Fibroblast of skin of left quadriceps (primary cell): ENCODE results near the gene PIANP.

Experiments
- DNase-seq, 2 experiments: peaks; one replicate each; pipeline ENCODE4 v3.0.0-alpha.2; 2013; ENCODE audit warnings: low read depth in 2 of 2

PIANP gene

DNA sequence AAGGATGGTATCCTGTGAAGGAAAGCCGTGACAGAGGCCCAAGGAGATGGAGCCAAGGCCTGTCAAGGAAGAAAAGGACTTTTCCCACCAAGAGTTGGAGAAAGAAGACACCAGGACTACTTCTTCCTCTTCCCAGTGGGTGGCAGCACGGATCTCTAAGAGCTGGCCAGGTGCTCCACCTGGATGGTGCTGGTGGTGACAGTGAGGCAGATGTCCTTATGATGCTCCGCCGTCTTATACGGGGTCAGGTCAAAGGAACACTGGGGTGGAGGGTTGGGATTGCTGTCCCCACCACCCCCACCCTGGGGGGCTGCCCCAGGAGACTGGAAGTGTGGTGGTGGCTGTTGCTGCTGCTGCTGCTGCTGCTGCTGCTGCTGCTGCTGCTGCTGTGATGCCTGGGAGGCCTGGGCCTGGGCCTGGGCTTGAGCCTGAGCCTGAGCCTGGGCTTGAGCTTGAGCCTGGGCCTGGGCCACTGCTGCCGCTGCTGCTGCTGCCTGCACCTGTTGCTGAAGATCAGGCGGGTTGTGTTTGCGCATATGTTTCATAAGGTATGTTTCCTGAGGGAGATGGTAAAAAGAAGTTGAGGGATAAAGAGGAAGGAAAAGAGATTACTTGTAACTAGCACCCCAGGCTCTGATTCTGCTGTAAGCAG is 32.9 kb downstream of the PIANP start:
- no peak for DNase-seq

DNA sequence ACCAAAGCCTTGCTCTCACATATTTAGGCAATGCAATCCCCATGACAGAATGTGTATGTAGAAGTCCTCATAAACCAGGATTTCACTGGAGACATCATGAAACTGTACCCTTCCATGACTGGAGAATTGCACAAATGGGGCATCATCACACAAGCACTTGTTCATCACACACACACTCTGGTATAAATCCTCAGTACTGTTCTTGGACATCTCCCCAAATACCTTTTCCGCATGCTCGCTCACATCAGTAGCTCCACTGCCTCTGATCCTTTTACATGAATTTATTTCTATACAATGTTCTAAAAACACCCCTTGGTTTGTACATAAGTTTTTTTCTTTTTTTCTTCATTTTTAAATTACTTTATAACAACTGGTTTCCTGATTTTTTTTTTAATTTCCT is 34.4 kb downstream of the PIANP start:
- DNase-seq: no peak

DNA sequence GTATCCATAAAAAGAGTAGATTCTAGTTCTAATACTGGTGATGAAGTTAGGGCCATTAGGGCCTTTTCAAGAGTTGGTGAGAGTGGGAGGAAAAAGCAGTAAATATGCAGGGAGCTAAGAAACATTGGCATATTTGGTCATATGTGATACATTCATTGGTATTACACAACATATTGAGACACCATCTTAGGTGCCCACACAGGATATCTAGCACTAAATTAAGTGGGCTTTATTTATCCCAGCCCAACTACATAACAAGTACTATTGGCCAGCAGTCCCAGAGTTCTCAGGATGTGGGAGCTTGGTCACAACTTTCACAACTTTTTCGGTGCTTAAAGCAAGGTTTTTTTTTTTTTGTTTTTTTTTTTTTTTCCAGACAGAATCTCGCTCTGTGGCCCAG is 35.7 kb downstream of the PIANP start:
- DNase-seq: no peak

- DNase-seq: peak; percentile 100
These were observed 37.5 kb downstream of the PIANP start, which contains the start of gene ING4 for GRCh38 chr12:6662906-6663742. Gene ING4 (minus strand): TSS chr12:6663119. CDS start chr12:6663101, 18 bp downstream.

- no peak for DNase-seq
These were observed 38.1 kb downstream of the PIANP start for GRCh38 chr12:6662602-6662905.

DNA sequence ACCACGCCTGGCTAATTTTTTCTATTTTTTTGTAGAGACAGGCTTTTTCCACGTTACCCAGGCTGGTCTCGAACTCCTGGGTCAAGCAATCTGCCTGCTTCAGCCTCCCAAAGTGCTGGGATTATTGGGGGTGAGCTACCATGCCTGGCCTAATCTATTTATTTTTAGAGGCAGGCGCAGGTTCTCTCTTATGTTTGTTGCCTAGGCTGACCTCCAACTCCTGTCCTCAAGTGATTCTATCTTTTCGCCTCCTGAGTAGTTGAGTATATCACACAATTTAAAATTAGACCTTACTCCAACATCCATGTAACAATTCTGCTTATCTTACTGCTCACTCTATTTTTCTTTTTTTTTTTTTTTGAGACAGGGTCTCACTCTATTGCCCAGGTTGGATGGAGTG is 46.6 kb downstream of the PIANP start:
- no peak for DNase-seq

- DNase-seq: no peak
These were observed 47.3 kb downstream of the PIANP start for GRCh38 chr12:6653342-6653741.

DNA sequence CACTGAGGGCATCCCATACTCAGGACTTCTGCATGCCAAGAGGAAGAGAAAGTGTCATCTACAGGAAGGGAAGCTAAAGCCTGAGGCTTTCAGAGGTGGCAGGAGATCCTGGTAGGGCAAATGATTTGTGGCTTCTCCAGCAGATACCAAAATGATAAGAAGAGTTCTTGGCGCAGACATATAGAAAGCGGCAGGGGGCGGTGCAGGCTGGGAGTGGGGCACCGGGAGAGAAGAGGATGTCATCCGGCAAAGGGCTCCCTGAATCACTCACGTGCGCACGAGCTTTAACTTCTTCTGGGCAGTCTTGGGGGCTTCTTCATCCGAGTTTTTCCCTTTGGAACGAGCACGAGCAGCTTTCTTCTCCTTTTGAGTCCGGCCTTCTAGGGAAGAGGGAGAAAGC is 48.2 kb downstream of the PIANP start:
- no peak for DNase-seq

DNA sequence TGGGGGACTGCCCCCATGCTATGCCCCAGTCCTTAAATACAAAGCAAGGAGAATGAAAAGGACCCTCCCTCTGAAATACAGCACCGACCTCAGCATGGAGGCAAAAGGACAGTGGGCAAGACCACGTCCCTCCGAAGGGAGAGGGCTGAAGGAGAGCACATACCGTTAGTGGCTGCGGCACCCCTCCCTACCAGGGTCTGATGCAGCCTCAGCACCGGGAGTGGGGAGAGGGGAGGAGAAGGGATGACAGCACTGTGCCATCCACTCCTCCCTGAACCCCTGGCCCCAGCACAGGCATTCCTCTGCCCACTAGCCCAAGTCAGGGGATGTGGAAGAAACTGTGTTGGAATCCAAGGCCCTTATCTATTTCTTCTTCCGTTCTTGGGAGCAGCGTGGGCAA is 49.8 kb downstream of the PIANP start:
- DNase-seq: no peak

GRCh38 chr12:6647083-6647604 is 53.5 kb downstream of the PIANP start, which contains the start of gene ACRBP:
Gene ACRBP (minus strand): TSS chr12:6647432. CDS start chr12:6647366, 66 bp downstream.
- DNase-seq: no peak

GRCh38 chr12:6646276-6647082 is 54.1 kb downstream of the PIANP start:
- no peak for DNase-seq

GRCh38 chr12:6644903-6645302 is 55.7 kb downstream of the PIANP start:
- DNase-seq: no peak

GRCh38 chr12:6644257-6644596 is 56.4 kb downstream of the PIANP start:
- DNase-seq: no peak
